RWPE2 (cell line): ENCODE data around the gene HERPUD2.

Source experiments
- ATAC-seq: fragments of 200-7000 bp; cut with Tn5 transposase; 3 replicates; pipeline ENCODE4 v1.9.1; 2021; ENCODE audit warnings: low read depth
- DNase-seq: peaks from one replicate; pipeline ENCODE4 v3.0.0-alpha.2; 2020; ENCODE audit warnings: low spot score
- H3K27ac ChIP-seq: fragments of 450-650 bp; 2 replicates; pipeline ENCODE4 v1.5.1; 2017; ENCODE audit warnings: mild to moderate bottlenecking; ENCODE audit not compliant: poor library complexity, severe bottlenecking
- H3K27me3 ChIP-seq: fragments of 250-450 bp; sonication (Bioruptor Pico); 2 replicates; pipeline ENCODE4 v1.5.1; 2021; ENCODE audit warnings: mild to moderate bottlenecking, moderate library complexity; ENCODE audit not compliant: insufficient read depth, poor library complexity, severe bottlenecking
- H3K36me3 ChIP-seq: fragments of 250-450 bp; sonication (Bioruptor Pico); 2 replicates; pipeline ENCODE4 v1.5.1; 2020; ENCODE audit warnings: low read depth, mild to moderate bottlenecking, moderate library complexity
- H3K4me1 ChIP-seq: fragments of 250-450 bp; sonication (Bioruptor Pico); 2 replicates; pipeline ENCODE4 v1.5.1; 2021; ENCODE audit warnings: mild to moderate bottlenecking, moderate library complexity; ENCODE audit not compliant: insufficient read depth, poor library complexity, severe bottlenecking
- H3K4me3 ChIP-seq: fragments of 250-450 bp; sonication (Bioruptor Pico); 2 replicates; pipeline ENCODE4 v1.5.1; 2021; ENCODE audit warnings: mild to moderate bottlenecking, moderate library complexity; ENCODE audit not compliant: severe bottlenecking
- H3K9me3 ChIP-seq: fragments of 250-450 bp; sonication (Bioruptor Pico); 2 replicates; pipeline ENCODE4 v1.5.1; 2021; ENCODE audit warnings: mild to moderate bottlenecking, moderate library complexity; ENCODE audit not compliant: severe bottlenecking
- TF ChIP-seq, protein P1 (sequence below): fragments of 450-650 bp; IDR thresholded peaks from one replicate; pipeline ENCODE4 v1.5.1; 2017; ENCODE audit warnings: mild to moderate bottlenecking, moderate library complexity; ENCODE audit not compliant: poor library complexity, severe bottlenecking

HERPUD2 gene

DNA sequence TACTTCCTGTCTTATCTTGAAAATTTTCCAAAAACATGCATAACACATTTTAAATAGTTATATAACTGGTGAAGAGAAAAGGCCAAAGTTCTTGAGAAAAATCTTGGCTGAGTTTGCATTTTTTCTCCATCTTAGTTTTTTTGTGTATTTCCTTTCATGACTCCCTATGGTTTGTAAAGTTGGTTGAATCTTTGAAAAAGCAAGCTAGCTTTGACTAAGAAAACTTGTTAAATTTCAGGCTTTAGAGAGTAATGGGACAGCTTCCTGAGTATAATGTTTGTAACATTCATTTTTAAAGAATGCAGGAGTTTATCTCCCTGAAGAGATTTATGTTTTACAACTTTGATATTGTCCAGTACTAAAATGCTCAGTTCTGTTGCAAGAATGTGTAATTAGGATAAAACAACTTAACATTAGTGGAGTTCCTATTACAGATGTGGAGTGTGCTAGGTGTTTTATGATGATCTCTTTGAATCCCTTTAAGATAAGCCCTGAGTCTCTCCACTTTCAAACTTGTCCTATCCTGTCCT lies 11.1 kb upstream of the HERPUD2 start:
- H3K27ac ChIP-seq, result no peak overlapping the region
- H3K4me1 ChIP-seq, result no peaks in the 10 kb centered on the region
- no peak for ATAC-seq
- no peaks in the 10 kb centered on the region for H3K36me3 ChIP-seq
- H3K4me3 ChIP-seq, result no peak overlapping the region
- H3K27me3 ChIP-seq, result no peaks in the 10 kb centered on the region
- no peak for DNase-seq
- H3K9me3 ChIP-seq, result no peaks in the 10 kb centered on the region
- TF ChIP-seq, protein P1, sequence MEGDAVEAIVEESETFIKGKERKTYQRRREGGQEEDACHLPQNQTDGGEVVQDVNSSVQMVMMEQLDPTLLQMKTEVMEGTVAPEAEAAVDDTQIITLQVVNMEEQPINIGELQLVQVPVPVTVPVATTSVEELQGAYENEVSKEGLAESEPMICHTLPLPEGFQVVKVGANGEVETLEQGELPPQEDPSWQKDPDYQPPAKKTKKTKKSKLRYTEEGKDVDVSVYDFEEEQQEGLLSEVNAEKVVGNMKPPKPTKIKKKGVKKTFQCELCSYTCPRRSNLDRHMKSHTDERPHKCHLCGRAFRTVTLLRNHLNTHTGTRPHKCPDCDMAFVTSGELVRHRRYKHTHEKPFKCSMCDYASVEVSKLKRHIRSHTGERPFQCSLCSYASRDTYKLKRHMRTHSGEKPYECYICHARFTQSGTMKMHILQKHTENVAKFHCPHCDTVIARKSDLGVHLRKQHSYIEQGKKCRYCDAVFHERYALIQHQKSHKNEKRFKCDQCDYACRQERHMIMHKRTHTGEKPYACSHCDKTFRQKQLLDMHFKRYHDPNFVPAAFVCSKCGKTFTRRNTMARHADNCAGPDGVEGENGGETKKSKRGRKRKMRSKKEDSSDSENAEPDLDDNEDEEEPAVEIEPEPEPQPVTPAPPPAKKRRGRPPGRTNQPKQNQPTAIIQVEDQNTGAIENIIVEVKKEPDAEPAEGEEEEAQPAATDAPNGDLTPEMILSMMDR, result no peak

DNA sequence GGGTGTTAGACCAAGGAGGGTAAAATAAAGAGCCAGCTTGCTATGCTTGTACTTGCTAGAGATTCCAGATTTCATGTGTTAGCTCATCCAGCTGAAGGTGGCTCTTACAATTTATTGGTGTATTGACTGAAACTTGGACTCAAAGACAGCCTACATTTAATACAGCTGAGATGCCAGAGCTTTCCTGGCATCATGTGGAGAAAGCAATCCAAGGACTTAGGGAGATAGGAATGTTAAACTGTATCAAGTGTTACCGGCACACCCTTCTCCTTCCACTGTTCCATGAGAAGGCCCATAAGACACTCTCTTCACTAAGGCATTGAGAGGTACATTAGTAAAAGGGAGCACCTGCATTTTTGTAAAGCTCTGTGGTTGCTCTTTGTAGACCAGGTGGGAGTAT lies 9.3 kb upstream of the HERPUD2 start:
- no peak overlapping the region for H3K27ac ChIP-seq
- H3K4me1 ChIP-seq, result no peaks in the 10 kb centered on the region
- TF ChIP-seq, protein P1, result no peak
- no peak overlapping the region for H3K4me3 ChIP-seq
- H3K27me3 ChIP-seq, result no peaks in the 10 kb centered on the region
- H3K36me3 ChIP-seq, result no peaks in the 10 kb centered on the region
- DNase-seq, result no peak
- H3K9me3 ChIP-seq, result no peaks in the 10 kb centered on the region
- no peak for ATAC-seq

DNA sequence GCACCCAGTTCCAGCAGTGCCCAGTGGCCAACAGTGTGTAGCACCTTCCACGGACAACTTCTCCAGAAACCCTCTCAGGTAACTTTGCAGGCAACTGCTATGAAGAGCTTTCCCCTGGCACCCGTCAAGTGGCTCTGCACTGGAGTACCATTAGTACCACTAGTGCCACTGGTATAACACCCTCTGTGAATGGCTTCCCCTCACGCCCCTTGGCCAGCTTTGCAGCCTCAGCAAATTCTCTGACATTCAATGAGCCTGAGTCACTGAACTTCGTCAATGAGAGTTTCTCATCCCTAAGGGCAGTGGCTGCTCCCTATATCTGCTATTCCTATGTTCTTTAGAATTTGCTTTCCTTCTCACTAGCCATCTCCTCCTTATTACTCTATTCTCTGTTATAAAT lies 7.6 kb upstream of the HERPUD2 start:
- no peaks in the 10 kb centered on the region for H3K36me3 ChIP-seq
- H3K9me3 ChIP-seq, result no peaks in the 10 kb centered on the region
- TF ChIP-seq, protein P1, result no peak
- H3K4me1 ChIP-seq, result peaks cover 5% of the 10 kb centered on the region
- H3K4me3 ChIP-seq, result no peak overlapping the region
- DNase-seq (no peak), ATAC-seq (peak; percentile 43; the same call in 1 of the 3 replicates)
- H3K27me3 ChIP-seq, result no peaks in the 10 kb centered on the region
- no peak overlapping the region for H3K27ac ChIP-seq

DNA sequence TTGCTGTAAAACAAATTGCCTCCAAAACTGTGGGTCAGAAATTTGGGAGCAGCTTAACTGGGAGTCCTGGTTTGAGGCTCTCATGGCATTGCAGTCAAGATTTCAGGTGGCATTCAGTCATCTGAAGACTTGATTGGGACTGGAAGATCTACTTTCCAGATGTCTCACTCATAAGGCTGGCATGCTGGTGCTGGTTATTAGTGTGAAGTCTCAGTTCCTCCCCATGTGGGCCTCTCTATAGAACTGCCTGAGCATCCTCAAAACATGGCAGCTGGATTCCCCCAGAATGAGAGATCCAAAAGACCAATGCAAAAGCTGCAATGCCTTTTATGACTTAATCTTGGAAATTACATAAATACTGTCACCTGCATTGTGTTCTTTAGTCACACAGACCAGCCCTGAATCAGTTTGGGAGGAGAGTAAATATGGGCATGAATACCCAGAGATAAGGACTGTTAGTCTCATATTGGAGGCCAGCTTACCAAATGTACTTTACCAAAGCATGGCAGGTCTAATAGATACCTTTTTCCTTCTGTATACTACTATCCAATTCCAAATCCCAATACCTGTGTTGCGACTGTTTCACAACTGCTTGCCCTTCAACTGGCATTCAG lies 6.5 kb upstream of the HERPUD2 start:
- DNase-seq (no peak), ATAC-seq (no peak)
- Histone ChIP-seq H3K36me3 (0 out of 2 replicates have a peak, but pooled peaks cover 8% of the 10 kb centered on the region), H3K4me1 (peaks cover 14% of the 10 kb centered on the region), H3K27me3 (no peaks in the 10 kb centered on the region), H3K27ac (no peak overlapping the region), H3K9me3 (no peaks in the 10 kb centered on the region), H3K4me3 (no peak overlapping the region)
- TF ChIP-seq, protein P1, result no peak

DNA sequence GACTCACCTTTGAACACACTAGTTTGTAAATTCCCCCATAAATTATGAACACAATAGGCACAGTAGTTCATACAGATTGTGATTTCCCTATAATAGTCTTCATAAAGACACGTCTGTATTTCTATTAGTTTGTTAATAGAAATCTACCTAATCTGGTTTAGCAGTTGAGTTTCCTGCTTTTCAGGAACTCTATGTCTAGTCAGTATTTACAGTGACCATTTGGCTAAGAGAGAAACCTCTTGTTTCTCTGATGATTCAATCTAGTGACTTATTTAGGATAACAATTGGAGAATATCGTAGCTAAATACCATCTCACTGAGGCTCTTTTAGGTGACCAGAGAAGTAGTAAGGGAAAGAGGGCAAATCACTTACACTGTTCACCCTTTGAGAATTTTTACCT lies 5.9 kb upstream of the HERPUD2 start:
- Histone ChIP-seq H3K4me1 (peaks cover 14% of the 10 kb centered on the region), H3K9me3 (no peaks in the 10 kb centered on the region), H3K27me3 (no peaks in the 10 kb centered on the region), H3K27ac (no peak overlapping the region), H3K4me3 (no peak overlapping the region), H3K36me3 (0 out of 2 replicates have a peak, but pooled peaks cover 9% of the 10 kb centered on the region)
- TF ChIP-seq, protein P1, result no peak
- DNase-seq (no peak), ATAC-seq (no peak)
